ENCODE data around the gene RYK.
"Not testable (repeated sequence)": the region's sequence is repeated elsewhere in the genome, so short reads cannot be mapped to it uniquely, and the experiment has no call there.

The RYK gene

GRCh38 chr3:134216851-134217250 is 33.8 kb downstream of the RYK start:
- no peak for DNase-seq (ENCODE audit: low read depth, low spot score)

- DNase-seq (ENCODE audit: low read depth, low spot score), result no peak
Observed at GRCh38 chr3:134216191-134216764, 34.4 kb downstream of the RYK start.

GRCh38 chr3:134214239-134214638 is 36.4 kb downstream of the RYK start:
- DNase-seq (ENCODE audit: low read depth, low spot score), result no peak

- DNase-seq (ENCODE audit: low read depth, low spot score), result peak; percentile 30
Observed at GRCh38 chr3:134212967-134213665, 37.5 kb downstream of the RYK start.

GRCh38 chr3:134211797-134212196 is 38.9 kb downstream of the RYK start:
- DNase-seq (ENCODE audit: low read depth, low spot score), result no peak

- no peak for DNase-seq (ENCODE audit: low read depth, low spot score)
Observed at GRCh38 chr3:134205451-134205850, 45.2 kb downstream of the RYK start.

- DNase-seq (ENCODE audit: low read depth, low spot score), result no peak
Observed at GRCh38 chr3:134201201-134202130, 49.2 kb downstream of the RYK start.

GRCh38 chr3:134199880-134200279 is 50.8 kb downstream of the RYK start:
- DNase-seq (ENCODE audit: low read depth, low spot score), result not testable (repeated sequence)

- no peak for DNase-seq (ENCODE audit: low read depth, low spot score)
Observed at GRCh38 chr3:134199240-134199639, 51.4 kb downstream of the RYK start.

GRCh38 chr3:134198414-134198813 is 52.2 kb downstream of the RYK start:
- no peak for DNase-seq (ENCODE audit: low read depth, low spot score)

- peak; percentile 15 for DNase-seq (ENCODE audit: low read depth, low spot score)
Observed at GRCh38 chr3:134197681-134198261, 52.9 kb downstream of the RYK start.

GRCh38 chr3:134194247-134194646 is 56.4 kb downstream of the RYK start:
- no peak for DNase-seq (ENCODE audit: low read depth, low spot score)

- no peak for DNase-seq (ENCODE audit: low read depth, low spot score)
Observed at GRCh38 chr3:134190250-134190649, 60.4 kb downstream of the RYK start.

GRCh38 chr3:134189849-134190248 is 60.8 kb downstream of the RYK start:
- no peak for DNase-seq (ENCODE audit: low read depth, low spot score)

GRCh38 chr3:134186391-134186790 is 64.3 kb downstream of the RYK start:
- no peak for DNase-seq (ENCODE audit: low read depth, low spot score)

GRCh38 chr3:134180761-134181160 is 69.9 kb downstream of the RYK start:
- DNase-seq (ENCODE audit: low read depth, low spot score), result no peak

GRCh38 chr3:134179508-134179907 is 71.2 kb downstream of the RYK start:
- DNase-seq (ENCODE audit: low read depth, low spot score), result no peak

- no peak for DNase-seq (ENCODE audit: low read depth, low spot score)
Observed at GRCh38 chr3:134163096-134163495, 87.6 kb downstream of the RYK start.

- peak; percentile 28 for DNase-seq (ENCODE audit: low read depth, low spot score)
Observed at GRCh38 chr3:134161898-134162615, 88.6 kb downstream of the RYK start.

GRCh38 chr3:134155446-134155845 is 95.2 kb downstream of the RYK start:
- no peak for DNase-seq (ENCODE audit: low read depth, low spot score)

GRCh38 chr3:134153761-134154160 is 96.9 kb downstream of the RYK start:
- no peak for DNase-seq (ENCODE audit: low read depth, low spot score)

Data from iPS DF 19.7 (cell line).